22Rv1 (cell line): Measurements from ENCODE around the gene TRIM26.

Experiments used
- CTCF ChIP-seq: fragments of 450-650 bp; IDR thresholded peaks from 2 replicates; pipeline ENCODE4 v1.5.1; 2017; ENCODE audit warnings: mild to moderate bottlenecking
- ZFX ChIP-seq: fragments of 450-650 bp; IDR thresholded peaks from 2 replicates; pipeline ENCODE4 v1.6.1; 2017; ENCODE audit warnings: antibody characterized with exemption, borderline replicate concordance

GRCh38 chr6:30211899-30212298, 1.3 kb downstream of the TRIM26 start:
- TF ChIP-seq CTCF (no peak), ZFX (no peak)
